ENCODE results near the gene ST8SIA4.

ST8SIA4 gene

GRCh38 chr5:100860407-100860806 lies 42.7 kb downstream of the ST8SIA4 start:
- TF ChIP-seq, protein P1, sequence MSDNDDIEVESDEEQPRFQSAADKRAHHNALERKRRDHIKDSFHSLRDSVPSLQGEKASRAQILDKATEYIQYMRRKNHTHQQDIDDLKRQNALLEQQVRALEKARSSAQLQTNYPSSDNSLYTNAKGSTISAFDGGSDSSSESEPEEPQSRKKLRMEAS (IDR thresholded peaks at IDR 0.05) = no peak
- TF ChIP-seq EGR1 (IDR thresholded peaks at IDR 0.05) (no peak), EP300 (IDR thresholded peaks at IDR 0.05; ENCODE audit: borderline replicate concordance) (no peak), TCF12 (IDR thresholded peaks at IDR 0.05; ENCODE audit: low read depth) (no peak), ZBTB7A (IDR thresholded peaks at IDR 0.05; ENCODE audit: low read depth) (no peak), CEBPB (IDR thresholded peaks at IDR 0.05) (no peak), RAD21 (IDR thresholded peaks at IDR 0.05; ENCODE audit: low read depth) (no peak), TAF1 (IDR thresholded peaks at IDR 0.05; ENCODE audit: low read depth) (no peak), YY1 (IDR thresholded peaks at IDR 0.05; ENCODE audit: low read depth) (no peak), REST (IDR thresholded peaks at IDR 0.05; ENCODE audit: low read depth) (no peak), TEAD4 (IDR thresholded peaks at IDR 0.05) (no peak), FOXM1 (IDR thresholded peaks at IDR 0.05; ENCODE audit: borderline replicate concordance, low read depth) (no peak), CREB1 (IDR thresholded peaks at IDR 0.05; ENCODE audit: low read depth) (no peak), NFIC (IDR thresholded peaks at IDR 0.05) (no peak)
- TF ChIP-seq, protein P2, sequence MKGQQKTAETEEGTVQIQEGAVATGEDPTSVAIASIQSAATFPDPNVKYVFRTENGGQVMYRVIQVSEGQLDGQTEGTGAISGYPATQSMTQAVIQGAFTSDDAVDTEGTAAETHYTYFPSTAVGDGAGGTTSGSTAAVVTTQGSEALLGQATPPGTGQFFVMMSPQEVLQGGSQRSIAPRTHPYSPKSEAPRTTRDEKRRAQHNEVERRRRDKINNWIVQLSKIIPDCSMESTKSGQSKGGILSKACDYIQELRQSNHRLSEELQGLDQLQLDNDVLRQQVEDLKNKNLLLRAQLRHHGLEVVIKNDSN (IDR thresholded peaks at IDR 0.05) = no peak

GRCh38 chr5:100858987-100859545 lies 44.0 kb downstream of the ST8SIA4 start:
- TF ChIP-seq, protein P2 (IDR thresholded peaks at IDR 0.05) = no peak
- TF ChIP-seq ZBTB7A (IDR thresholded peaks at IDR 0.05; ENCODE audit: low read depth) (no peak), TAF1 (IDR thresholded peaks at IDR 0.05; ENCODE audit: low read depth) (no peak), NFIC (IDR thresholded peaks at IDR 0.05) (no peak), TEAD4 (IDR thresholded peaks at IDR 0.05) (no peak)

GRCh38 chr5:100856462-100856861 lies 46.6 kb downstream of the ST8SIA4 start:
- no peak for TF ChIP-seq YY1 (IDR thresholded peaks at IDR 0.05; ENCODE audit: low read depth)
- TF ChIP-seq ZBTB7A (IDR thresholded peaks at IDR 0.05; ENCODE audit: low read depth) = no peak
- TF ChIP-seq TAF1 (IDR thresholded peaks at IDR 0.05; ENCODE audit: low read depth) = no peak
- TF ChIP-seq EGR1 (IDR thresholded peaks at IDR 0.05) = no peak

- TF ChIP-seq EP300 (IDR thresholded peaks at IDR 0.05; ENCODE audit: borderline replicate concordance) (no peak), TEAD4 (IDR thresholded peaks at IDR 0.05) (no peak), CEBPB (IDR thresholded peaks at IDR 0.05) (no peak), REST (IDR thresholded peaks at IDR 0.05; ENCODE audit: low read depth) (no peak), RAD21 (IDR thresholded peaks at IDR 0.05; ENCODE audit: low read depth) (no peak)
These were observed 47.1 kb downstream of the ST8SIA4 start for GRCh38 chr5:100855937-100856430.

DNA sequence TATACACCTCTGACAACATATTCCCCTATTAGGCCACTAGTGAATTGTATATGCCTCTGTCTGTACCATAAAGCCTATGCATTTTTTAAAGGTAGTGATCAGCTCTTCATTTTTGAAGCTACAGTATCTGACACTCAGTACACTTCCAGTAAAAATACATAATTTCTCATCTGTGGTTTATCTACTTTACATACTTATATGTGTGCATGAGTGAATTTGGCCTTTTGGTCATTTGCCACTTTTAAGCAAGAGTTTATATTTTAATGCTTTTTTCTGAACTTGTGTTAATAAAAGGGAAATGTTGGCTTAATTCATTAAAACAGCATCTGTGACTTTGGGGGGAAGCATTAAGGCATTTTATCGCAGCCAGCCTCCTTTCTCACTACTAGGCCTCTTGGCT lies 47.8 kb downstream of the ST8SIA4 start:
- TF ChIP-seq, protein P1 (IDR thresholded peaks at IDR 0.05) = no peak
- TF ChIP-seq FOXM1 (IDR thresholded peaks at IDR 0.05; ENCODE audit: borderline replicate concordance, low read depth) (no peak), EP300 (IDR thresholded peaks at IDR 0.05; ENCODE audit: borderline replicate concordance) (no peak), RAD21 (IDR thresholded peaks at IDR 0.05; ENCODE audit: low read depth) (no peak), TAF1 (IDR thresholded peaks at IDR 0.05; ENCODE audit: low read depth) (no peak), TCF12 (IDR thresholded peaks at IDR 0.05; ENCODE audit: low read depth) (no peak), REST (IDR thresholded peaks at IDR 0.05; ENCODE audit: low read depth) (no peak), YY1 (IDR thresholded peaks at IDR 0.05; ENCODE audit: low read depth) (no peak), NFIC (IDR thresholded peaks at IDR 0.05) (no peak), CREB1 (IDR thresholded peaks at IDR 0.05; ENCODE audit: low read depth) (no peak), ZBTB7A (IDR thresholded peaks at IDR 0.05; ENCODE audit: low read depth) (no peak), TEAD4 (IDR thresholded peaks at IDR 0.05) (no peak), CEBPB (IDR thresholded peaks at IDR 0.05) (no peak)
- TF ChIP-seq, protein P2 (IDR thresholded peaks at IDR 0.05) = no peak

All from Ishikawa (cell line).